Ovary (tissue), 3 donors: Measurements from ENCODE around the gene SLC35C1.

Source experiments
- EP300 ChIP-seq: sonication (generic); formaldehyde crosslinking; IDR thresholded peaks from one replicate; pipeline ENCODE4 v1.6.1; 2017; ENCODE audit warnings: antibody characterized with exemption
- POLR2A ChIP-seq: fragments of 450-650 bp; IDR thresholded peaks from one replicate; pipeline ENCODE4 v1.6.1; 2017; ENCODE audit warnings: antibody characterized with exemption, mild to moderate bottlenecking, moderate library complexity
- TF ChIP-seq, protein P1 (sequence below), 3 donors: fragments of 450-650 bp in 2 of 3; fragments of 200-600 bp in 1 of 3; IDR thresholded peaks; one replicate each; pipeline versions ENCODE4 v1.5.1 to v1.8.0; 2016 to 2022; ENCODE audit warnings: antibody characterized with exemption in 3 of 3, mild to moderate bottlenecking in 1 of 3
- donor health status: DM: no; HTN: no; CAD: no.

DNA sequence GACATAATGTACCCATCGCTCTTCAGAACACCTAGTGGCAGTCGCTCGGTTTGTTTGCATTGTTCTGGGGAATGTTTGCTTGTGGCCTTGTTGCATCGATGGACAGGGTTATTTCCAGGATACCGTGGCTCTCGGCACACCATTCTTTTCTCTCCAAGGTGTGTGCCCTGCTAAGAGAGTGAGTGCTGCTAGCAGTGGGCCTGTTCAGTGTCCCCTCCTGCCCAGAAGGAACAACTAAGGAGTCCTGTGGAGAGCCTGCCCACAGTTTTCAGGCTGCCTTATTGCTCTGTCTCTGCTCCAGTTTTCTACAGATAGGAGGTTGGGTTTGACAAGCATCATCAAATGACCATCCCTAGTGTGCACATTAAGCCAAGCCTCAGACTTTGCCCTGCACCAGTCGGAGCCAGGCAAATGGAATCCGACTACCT, 43.7 kb downstream of the SLC35C1 start:
- TF ChIP-seq POLR2A (no peak), EP300 (no peak)
- TF ChIP-seq, protein P1, sequence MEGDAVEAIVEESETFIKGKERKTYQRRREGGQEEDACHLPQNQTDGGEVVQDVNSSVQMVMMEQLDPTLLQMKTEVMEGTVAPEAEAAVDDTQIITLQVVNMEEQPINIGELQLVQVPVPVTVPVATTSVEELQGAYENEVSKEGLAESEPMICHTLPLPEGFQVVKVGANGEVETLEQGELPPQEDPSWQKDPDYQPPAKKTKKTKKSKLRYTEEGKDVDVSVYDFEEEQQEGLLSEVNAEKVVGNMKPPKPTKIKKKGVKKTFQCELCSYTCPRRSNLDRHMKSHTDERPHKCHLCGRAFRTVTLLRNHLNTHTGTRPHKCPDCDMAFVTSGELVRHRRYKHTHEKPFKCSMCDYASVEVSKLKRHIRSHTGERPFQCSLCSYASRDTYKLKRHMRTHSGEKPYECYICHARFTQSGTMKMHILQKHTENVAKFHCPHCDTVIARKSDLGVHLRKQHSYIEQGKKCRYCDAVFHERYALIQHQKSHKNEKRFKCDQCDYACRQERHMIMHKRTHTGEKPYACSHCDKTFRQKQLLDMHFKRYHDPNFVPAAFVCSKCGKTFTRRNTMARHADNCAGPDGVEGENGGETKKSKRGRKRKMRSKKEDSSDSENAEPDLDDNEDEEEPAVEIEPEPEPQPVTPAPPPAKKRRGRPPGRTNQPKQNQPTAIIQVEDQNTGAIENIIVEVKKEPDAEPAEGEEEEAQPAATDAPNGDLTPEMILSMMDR (IDR thresholded peaks at IDR 0.05) = no peak
